Hematopoietic multipotent progenitor cell treated with erythropoietin and hydrocortisone succinate and interleukin-3 and kit ligand, for 15 days (in vitro differentiated cells): ENCODE measurements around the gene EBI3.
"Not testable (repeated sequence)": the region's sequence is repeated elsewhere in the genome, so short reads cannot be mapped to it uniquely, and the experiment has no call there.

ENCODE experiments used
- DNase-seq: peaks from one replicate; pipeline ENCODE4 v3.0.0-alpha.2; 2015; ENCODE audit warnings: low spot score

EBI3 gene

GRCh38 chr19:4200940-4201542 is 28.3 kb upstream of the EBI3 start:
- no peak for DNase-seq

- DNase-seq, result no peak
These were observed 27.5 kb upstream of the EBI3 start for GRCh38 chr19:4201798-4202197.

- peak; percentile 10 for DNase-seq
These were observed 22.4 kb upstream of the EBI3 start for GRCh38 chr19:4206818-4207484.

GRCh38 chr19:4208385-4209094 is 20.8 kb upstream of the EBI3 start:
- peak; percentile 30 for DNase-seq

- DNase-seq, result no peak
These were observed 19.1 kb upstream of the EBI3 start for GRCh38 chr19:4210166-4210731.

GRCh38 chr19:4213116-4213515 is 16.2 kb upstream of the EBI3 start:
- DNase-seq, result no peak

- no peak for DNase-seq
These were observed 13.5 kb upstream of the EBI3 start for GRCh38 chr19:4215807-4216206.

- no peak for DNase-seq
These were observed 12.5 kb upstream of the EBI3 start for GRCh38 chr19:4216846-4217245.

- DNase-seq, result no peak
These were observed 11.7 kb upstream of the EBI3 start for GRCh38 chr19:4217429-4218264.

- DNase-seq, result not testable (repeated sequence)
These were observed 10.8 kb upstream of the EBI3 start for GRCh38 chr19:4218523-4218922.

GRCh38 chr19:4220188-4220587 is 9.1 kb upstream of the EBI3 start:
- no peak for DNase-seq

- no peak for DNase-seq
These were observed 4.9 kb upstream of the EBI3 start for GRCh38 chr19:4224470-4224869.

GRCh38 chr19:4225885-4226284 is 3.4 kb upstream of the EBI3 start:
- no peak for DNase-seq

- DNase-seq, result no peak
These were observed 1.6 kb upstream of the EBI3 start for GRCh38 chr19:4227771-4228170.

GRCh38 chr19:4228765-4229178 is 551 bp upstream of the EBI3 start:
- no peak for DNase-seq

- DNase-seq, result not testable (repeated sequence)
These were observed 914 bp downstream of the EBI3 start for GRCh38 chr19:4230237-4230636.

GRCh38 chr19:4231521-4231920 is 2.2 kb downstream of the EBI3 start:
- DNase-seq, result not testable (repeated sequence)

GRCh38 chr19:4232139-4232538 is 2.8 kb downstream of the EBI3 start:
- DNase-seq, result not testable (repeated sequence)

GRCh38 chr19:4232614-4233281 is 3.4 kb downstream of the EBI3 start:
- DNase-seq, result no peak

GRCh38 chr19:4233282-4233853 is 4.0 kb downstream of the EBI3 start:
- peak; percentile 69 for DNase-seq
